Measurements from ENCODE around the gene DLK2.

The DLK2 gene

DNA sequence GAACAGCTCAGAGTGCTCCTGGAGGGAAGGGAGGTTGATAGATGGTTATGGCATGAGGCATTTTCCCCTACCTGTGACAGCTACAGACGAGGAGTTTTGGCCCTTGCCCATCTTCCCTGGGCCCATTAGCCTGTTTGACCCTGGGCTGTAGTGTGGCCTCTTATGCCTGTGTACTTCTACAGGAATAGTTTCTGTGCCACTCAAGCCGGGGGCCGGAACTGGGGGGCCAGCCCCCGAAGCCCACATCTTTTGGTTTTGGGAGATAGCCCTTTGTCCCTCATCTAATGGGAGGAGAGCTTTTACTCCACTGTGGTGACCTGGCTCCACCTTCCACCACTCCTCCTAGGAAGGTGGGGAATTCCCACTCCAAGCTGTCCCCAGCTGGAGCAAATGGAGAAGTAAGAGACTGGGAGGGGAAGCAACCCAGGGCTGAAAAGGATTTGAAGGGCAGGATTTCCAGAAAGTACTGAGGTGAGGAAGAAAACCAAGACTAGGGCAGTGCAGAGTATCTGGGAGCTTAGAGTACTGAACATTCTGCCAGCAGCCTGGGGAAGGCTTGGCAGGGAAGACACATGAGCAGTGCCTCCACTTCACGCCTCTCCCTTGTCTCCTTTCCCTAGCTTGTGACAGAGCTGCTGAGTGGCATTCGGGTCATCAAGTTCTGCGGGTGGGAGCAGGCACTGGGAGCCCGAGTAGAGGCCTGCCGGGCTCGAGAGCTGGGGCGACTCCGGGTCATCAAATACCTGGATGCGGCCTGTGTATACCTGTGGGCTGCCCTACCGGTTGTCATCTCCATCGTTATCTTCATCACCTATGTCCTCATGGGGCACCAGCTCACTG lies 21.1 kb downstream of the DLK2 start:
- H3K36me3 ChIP-seq (ENCODE audit: low read length), result no peaks in the 10 kb centered on the region; the same call in 1 of the 2 replicates

GRCh38 chr6:43433148-43433547 lies 22.2 kb downstream of the DLK2 start:
- Histone ChIP-seq H3F3A (ENCODE audit: insufficient read depth) (peaks cover 5% of the 10 kb centered on the region; the same call in 1 of the 2 replicates), H3K4me3 (ENCODE audit: insufficient read depth, low read length, poor library complexity, severe bottlenecking) (no peak overlapping the region), H3K79me2 (ENCODE audit: insufficient read depth, low read length) (peaks cover 17% of the 10 kb centered on the region), H4K20me1 (ENCODE audit: low read depth, low read length) (no peaks in the 10 kb centered on the region), H3K9ac (ENCODE audit: low read length) (no peak overlapping the region), H3K9me3 (ENCODE audit: insufficient read depth, low read length) (no peaks in the 10 kb centered on the region), H3K27me3 (ENCODE audit: low read length) (no peaks in the 10 kb centered on the region), H3K27ac (ENCODE audit: low read depth, low read length) (no peak overlapping the region), H3K4me2 (ENCODE audit: low read depth, low read length, poor library complexity, severe bottlenecking) (no peak overlapping the region), H3K9me2 (replicated peaks; ENCODE audit: insufficient read depth, low read length) (no peaks in the 10 kb centered on the region), H3K36me3 (ENCODE audit: low read length) (no peaks in the 10 kb centered on the region; the same call in 1 of the 2 replicates), H2AFZ (ENCODE audit: low read depth, low read length, severe bottlenecking) (no peak overlapping the region)
- TF ChIP-seq EZH2phosphoT487 (conservative IDR thresholded peaks at IDR 0.05; ENCODE audit: low read length), result no peak
- TF ChIP-seq, protein P1, sequence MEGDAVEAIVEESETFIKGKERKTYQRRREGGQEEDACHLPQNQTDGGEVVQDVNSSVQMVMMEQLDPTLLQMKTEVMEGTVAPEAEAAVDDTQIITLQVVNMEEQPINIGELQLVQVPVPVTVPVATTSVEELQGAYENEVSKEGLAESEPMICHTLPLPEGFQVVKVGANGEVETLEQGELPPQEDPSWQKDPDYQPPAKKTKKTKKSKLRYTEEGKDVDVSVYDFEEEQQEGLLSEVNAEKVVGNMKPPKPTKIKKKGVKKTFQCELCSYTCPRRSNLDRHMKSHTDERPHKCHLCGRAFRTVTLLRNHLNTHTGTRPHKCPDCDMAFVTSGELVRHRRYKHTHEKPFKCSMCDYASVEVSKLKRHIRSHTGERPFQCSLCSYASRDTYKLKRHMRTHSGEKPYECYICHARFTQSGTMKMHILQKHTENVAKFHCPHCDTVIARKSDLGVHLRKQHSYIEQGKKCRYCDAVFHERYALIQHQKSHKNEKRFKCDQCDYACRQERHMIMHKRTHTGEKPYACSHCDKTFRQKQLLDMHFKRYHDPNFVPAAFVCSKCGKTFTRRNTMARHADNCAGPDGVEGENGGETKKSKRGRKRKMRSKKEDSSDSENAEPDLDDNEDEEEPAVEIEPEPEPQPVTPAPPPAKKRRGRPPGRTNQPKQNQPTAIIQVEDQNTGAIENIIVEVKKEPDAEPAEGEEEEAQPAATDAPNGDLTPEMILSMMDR (IDR thresholded peaks at IDR 0.05; ENCODE audit: insufficient read depth, low read length, poor library complexity, severe bottlenecking), result no peak

More for the DNA sequence above, 21.1 kb downstream of the DLK2 start:
- Histone ChIP-seq H3K4me2 (ENCODE audit: low read depth, low read length, poor library complexity, severe bottlenecking) (no peak overlapping the region), H3K9ac (ENCODE audit: low read length) (no peak overlapping the region), H4K20me1 (ENCODE audit: low read depth, low read length) (no peaks in the 10 kb centered on the region), H3K79me2 (ENCODE audit: insufficient read depth, low read length) (peaks cover 7% of the 10 kb centered on the region), H3K9me3 (ENCODE audit: insufficient read depth, low read length) (no peaks in the 10 kb centered on the region), H3F3A (ENCODE audit: insufficient read depth) (no peaks in the 10 kb centered on the region), H2AFZ (ENCODE audit: low read depth, low read length, severe bottlenecking) (no peak overlapping the region), H3K27ac (ENCODE audit: low read depth, low read length) (no peak overlapping the region), H3K4me3 (ENCODE audit: insufficient read depth, low read length, poor library complexity, severe bottlenecking) (no peak overlapping the region), H3K27me3 (ENCODE audit: low read length) (no peaks in the 10 kb centered on the region), H3K9me2 (replicated peaks; ENCODE audit: insufficient read depth, low read length) (no peaks in the 10 kb centered on the region)
- TF ChIP-seq EZH2phosphoT487 (conservative IDR thresholded peaks at IDR 0.05; ENCODE audit: low read length), result no peak
- TF ChIP-seq, protein P1 (IDR thresholded peaks at IDR 0.05; ENCODE audit: insufficient read depth, low read length, poor library complexity, severe bottlenecking), result no peak

GRCh38 chr6:43432009-43432945 lies 23.1 kb downstream of the DLK2 start:
- H3K9me2 ChIP-seq (replicated peaks; ENCODE audit: insufficient read depth, low read length), result no peaks in the 10 kb centered on the region
- H3K27ac ChIP-seq (ENCODE audit: low read depth, low read length), result no peak overlapping the region
- no peak overlapping the region for H3K9ac ChIP-seq (ENCODE audit: low read length)
- H2AFZ ChIP-seq (ENCODE audit: low read depth, low read length, severe bottlenecking), result no peak overlapping the region
- no peaks in the 10 kb centered on the region for H4K20me1 ChIP-seq (ENCODE audit: low read depth, low read length)
- no peak overlapping the region for H3K4me3 ChIP-seq (ENCODE audit: insufficient read depth, low read length, poor library complexity, severe bottlenecking)
- no peaks in the 10 kb centered on the region for H3K27me3 ChIP-seq (ENCODE audit: low read length)
- no peak for TF ChIP-seq EZH2phosphoT487 (conservative IDR thresholded peaks at IDR 0.05; ENCODE audit: low read length)
- TF ChIP-seq, protein P1 (IDR thresholded peaks at IDR 0.05; ENCODE audit: insufficient read depth, low read length, poor library complexity, severe bottlenecking), result no peak
- H3K36me3 ChIP-seq (ENCODE audit: low read length), result no peaks in the 10 kb centered on the region
- H3K4me2 ChIP-seq (ENCODE audit: low read depth, low read length, poor library complexity, severe bottlenecking), result no peak overlapping the region
- no peaks in the 10 kb centered on the region for H3K9me3 ChIP-seq (ENCODE audit: insufficient read depth, low read length)
- H3F3A ChIP-seq (ENCODE audit: insufficient read depth), result peaks cover 7% of the 10 kb centered on the region; the same call in 1 of the 2 replicates
- H3K79me2 ChIP-seq (ENCODE audit: insufficient read depth, low read length), result peaks cover 20% of the 10 kb centered on the region
